Measurements from ENCODE around the gene B3GALT4.

Gene B3GALT4

GRCh38 chr6:33289784-33290315 lies 12.9 kb downstream of the B3GALT4 start:
- no peak for DNase-seq
- WGBS (ENCODE audit: extremely low coverage, insufficient coverage, low lambda C conversion rate), result no CpG with 5 or more reads among the region's 14 CpGs

DNA sequence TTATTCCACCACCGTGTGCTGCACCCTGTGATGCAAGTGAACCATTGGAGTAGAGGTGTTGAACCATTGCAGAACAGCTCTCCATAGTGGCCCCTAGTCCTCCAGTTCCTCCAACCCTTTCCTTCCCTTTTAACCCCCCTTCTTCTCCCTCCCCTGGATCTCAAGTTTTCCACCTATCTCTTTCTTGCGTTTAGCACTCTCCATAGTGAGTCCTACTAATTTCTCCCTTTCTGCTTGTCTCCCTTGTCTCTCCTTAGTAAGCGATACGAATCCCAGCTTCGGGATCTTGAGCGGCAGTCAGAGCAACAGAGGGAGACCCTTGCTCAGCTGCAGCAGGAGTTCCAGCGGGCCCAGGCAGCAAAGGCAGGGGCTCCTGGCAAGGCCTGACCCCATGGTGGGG lies 13.5 kb downstream of the B3GALT4 start:
- Histone ChIP-seq H2BK15ac (replicated peaks; ENCODE audit: low read depth) (no peak overlapping the region), H3K56ac (ENCODE audit: low read length) (peak overlapping the region; percentile 90), H3K18ac (ENCODE audit: low read length) (no peak overlapping the region), H3K36me3 (ENCODE audit: control insufficient read depth, insufficient read depth, low read length) (peaks cover 3% of the 10 kb centered on the region), H3K4me1 (ENCODE audit: control insufficient read depth, low read depth, low read length) (no peaks in the 10 kb centered on the region), H3K4ac (ENCODE audit: low read depth, low read length) (no peak overlapping the region), H2BK5ac (ENCODE audit: low read length) (no peak overlapping the region), H3K27me3 (ENCODE audit: insufficient read depth, low read length, poor library complexity) (no peaks in the 10 kb centered on the region), H3K4me2 (ENCODE audit: low read length) (peak overlapping the region; percentile 87), H3K4me3 (ENCODE audit: low read length) (no peak overlapping the region), H3K79me1 (ENCODE audit: low read length) (peaks cover 22% of the 10 kb centered on the region), H4K8ac (ENCODE audit: low read depth, low read length) (no peak overlapping the region), H2BK120ac (ENCODE audit: low read depth, low read length) (no peak overlapping the region), H3K27ac (ENCODE audit: low read depth, low read length) (no peak overlapping the region), H3K9ac (ENCODE audit: low read length) (peak overlapping the region; percentile 85), H3K79me2 (ENCODE audit: control insufficient read depth, insufficient read depth, low read length) (peaks cover 19% of the 10 kb centered on the region), H2AK5ac (ENCODE audit: low read length) (no peak overlapping the region), H4K5ac (ENCODE audit: low read length) (no peak overlapping the region), H3K23ac (ENCODE audit: low read length) (no peak overlapping the region)
- DNase-seq, result no peak
- WGBS (ENCODE audit: extremely low coverage, insufficient coverage, low lambda C conversion rate), result no CpG with 5 or more reads among the region's 7 CpGs

More at GRCh38 chr6:33289784-33290315, 12.9 kb downstream of the B3GALT4 start:
- no peak overlapping the region for H3K18ac ChIP-seq (ENCODE audit: low read length)
- H3K9ac ChIP-seq (ENCODE audit: low read length), result peak overlapping the region; percentile 85
- no peak overlapping the region for H2AK5ac ChIP-seq (ENCODE audit: low read length)
- no peak overlapping the region for H2BK120ac ChIP-seq (ENCODE audit: low read depth, low read length)
- H3K56ac ChIP-seq (ENCODE audit: low read length), result peak overlapping the region; percentile 90
- no peak overlapping the region for H3K27ac ChIP-seq (ENCODE audit: low read depth, low read length)
- no peaks in the 10 kb centered on the region for H3K27me3 ChIP-seq (ENCODE audit: insufficient read depth, low read length, poor library complexity)
- peaks cover 3% of the 10 kb centered on the region for H3K36me3 ChIP-seq (ENCODE audit: control insufficient read depth, insufficient read depth, low read length)
- peak overlapping the region; percentile 87 for H3K4me2 ChIP-seq (ENCODE audit: low read length)
- H3K23ac ChIP-seq (ENCODE audit: low read length), result no peak overlapping the region
- no peak overlapping the region for H4K8ac ChIP-seq (ENCODE audit: low read depth, low read length)
- peaks cover 19% of the 10 kb centered on the region for H3K79me2 ChIP-seq (ENCODE audit: control insufficient read depth, insufficient read depth, low read length)
- H3K4ac ChIP-seq (ENCODE audit: low read depth, low read length), result peak overlapping the region; percentile 81
- peaks cover 22% of the 10 kb centered on the region for H3K79me1 ChIP-seq (ENCODE audit: low read length)
- H4K5ac ChIP-seq (ENCODE audit: low read length), result no peak overlapping the region
- no peaks in the 10 kb centered on the region for H3K4me1 ChIP-seq (ENCODE audit: control insufficient read depth, low read depth, low read length)
- peak overlapping the region; percentile 81 for H3K4me3 ChIP-seq (ENCODE audit: low read length)
- H2BK15ac ChIP-seq (replicated peaks; ENCODE audit: low read depth), result no peak overlapping the region
- no peak overlapping the region for H2BK5ac ChIP-seq (ENCODE audit: low read length)

GRCh38 chr6:33292996-33293682 lies 16.2 kb downstream of the B3GALT4 start:
- Histone ChIP-seq H3K56ac (ENCODE audit: low read length) (no peak overlapping the region), H4K8ac (ENCODE audit: low read depth, low read length) (no peak overlapping the region), H2AK5ac (ENCODE audit: low read length) (no peak overlapping the region), H2BK120ac (ENCODE audit: low read depth, low read length) (no peak overlapping the region), H3K36me3 (ENCODE audit: control insufficient read depth, insufficient read depth, low read length) (peaks cover 2% of the 10 kb centered on the region), H3K4ac (ENCODE audit: low read depth, low read length) (no peak overlapping the region), H3K27me3 (ENCODE audit: insufficient read depth, low read length, poor library complexity) (no peaks in the 10 kb centered on the region), H4K5ac (ENCODE audit: low read length) (no peak overlapping the region), H2BK5ac (ENCODE audit: low read length) (no peak overlapping the region), H3K4me3 (ENCODE audit: low read length) (no peak overlapping the region), H2BK15ac (replicated peaks; ENCODE audit: low read depth) (no peak overlapping the region), H3K9ac (ENCODE audit: low read length) (no peak overlapping the region), H3K79me2 (ENCODE audit: control insufficient read depth, insufficient read depth, low read length) (peaks cover 20% of the 10 kb centered on the region), H3K23ac (ENCODE audit: low read length) (no peak overlapping the region), H3K4me1 (ENCODE audit: control insufficient read depth, low read depth, low read length) (no peaks in the 10 kb centered on the region), H3K18ac (ENCODE audit: low read length) (no peak overlapping the region), H3K4me2 (ENCODE audit: low read length) (no peak overlapping the region), H3K79me1 (ENCODE audit: low read length) (peaks cover 21% of the 10 kb centered on the region), H3K27ac (ENCODE audit: low read depth, low read length) (no peak overlapping the region)
- no peak for DNase-seq
- WGBS (ENCODE audit: extremely low coverage, insufficient coverage, low lambda C conversion rate), result no CpG with 5 or more reads among the region's 16 CpGs

DNA sequence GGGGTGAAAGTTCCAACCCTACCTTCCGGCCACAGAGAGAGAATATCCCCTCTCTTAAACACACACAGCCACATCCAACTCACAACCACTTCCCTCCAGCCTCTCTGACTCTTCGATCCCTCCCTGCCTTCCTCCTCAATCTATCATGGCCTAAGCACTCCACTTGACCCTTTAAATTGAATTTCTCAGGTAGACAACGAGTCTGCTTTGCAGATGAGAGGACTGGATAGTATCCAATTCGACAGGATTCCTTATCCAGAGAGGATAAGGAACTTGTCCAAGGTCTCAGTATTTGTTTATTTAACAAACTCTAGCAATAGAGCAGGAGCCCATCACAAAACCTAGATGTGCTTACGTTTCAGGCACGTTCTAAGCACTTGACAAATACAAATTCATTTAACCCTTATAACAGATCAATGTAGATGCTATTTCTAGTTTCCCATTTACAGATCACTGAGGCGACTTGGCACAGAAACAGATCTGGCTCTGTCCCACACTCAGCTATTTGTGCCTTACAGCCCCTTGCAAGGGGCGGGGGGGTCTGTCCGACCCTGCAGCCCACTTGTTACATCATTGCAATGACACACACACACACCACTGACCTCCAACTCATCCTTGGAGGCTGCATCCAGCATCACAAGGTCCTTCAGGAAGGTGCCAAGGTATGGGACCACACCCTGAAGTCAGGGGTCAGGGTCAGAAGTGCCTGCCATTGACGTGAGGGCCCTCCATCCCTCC lies 17.3 kb downstream of the B3GALT4 start:
- Histone ChIP-seq H3K27ac (ENCODE audit: low read depth, low read length) (no peak overlapping the region), H3K79me1 (ENCODE audit: low read length) (peaks cover 18% of the 10 kb centered on the region), H3K4ac (ENCODE audit: low read depth, low read length) (no peak overlapping the region), H3K36me3 (ENCODE audit: control insufficient read depth, insufficient read depth, low read length) (peaks cover 2% of the 10 kb centered on the region), H3K79me2 (ENCODE audit: control insufficient read depth, insufficient read depth, low read length) (peaks cover 13% of the 10 kb centered on the region), H3K23ac (ENCODE audit: low read length) (no peak overlapping the region), H3K56ac (ENCODE audit: low read length) (no peak overlapping the region), H4K8ac (ENCODE audit: low read depth, low read length) (no peak overlapping the region), H3K27me3 (ENCODE audit: insufficient read depth, low read length, poor library complexity) (no peaks in the 10 kb centered on the region), H3K18ac (ENCODE audit: low read length) (no peak overlapping the region), H3K4me1 (ENCODE audit: control insufficient read depth, low read depth, low read length) (no peaks in the 10 kb centered on the region), H4K5ac (ENCODE audit: low read length) (no peak overlapping the region), H2AK5ac (ENCODE audit: low read length) (no peak overlapping the region), H2BK120ac (ENCODE audit: low read depth, low read length) (no peak overlapping the region), H3K4me3 (ENCODE audit: low read length) (no peak overlapping the region), H3K9ac (ENCODE audit: low read length) (no peak overlapping the region), H3K4me2 (ENCODE audit: low read length) (no peak overlapping the region), H2BK5ac (ENCODE audit: low read length) (no peak overlapping the region), H2BK15ac (replicated peaks; ENCODE audit: low read depth) (no peak overlapping the region)
- DNase-seq, result no peak
- WGBS (ENCODE audit: extremely low coverage, insufficient coverage, low lambda C conversion rate), result no CpG with 5 or more reads among the region's 10 CpGs

- no peak overlapping the region for H3K4me3 ChIP-seq (ENCODE audit: low read length)
Measured at GRCh38 chr6:33295621-33296369, 18.9 kb downstream of the B3GALT4 start.

More at GRCh38 chr6:33295621-33296369, 18.9 kb downstream of the B3GALT4 start:
- Histone ChIP-seq H3K56ac (ENCODE audit: low read length) (no peak overlapping the region), H3K79me1 (ENCODE audit: low read length) (peaks cover 9% of the 10 kb centered on the region), H2BK5ac (ENCODE audit: low read length) (no peak overlapping the region), H3K4me1 (ENCODE audit: control insufficient read depth, low read depth, low read length) (no peaks in the 10 kb centered on the region), H2AK5ac (ENCODE audit: low read length) (no peak overlapping the region), H3K4me2 (ENCODE audit: low read length) (no peak overlapping the region), H3K23ac (ENCODE audit: low read length) (no peak overlapping the region), H3K9ac (ENCODE audit: low read length) (no peak overlapping the region), H3K4ac (ENCODE audit: low read depth, low read length) (no peak overlapping the region), H3K27ac (ENCODE audit: low read depth, low read length) (no peak overlapping the region), H3K27me3 (ENCODE audit: insufficient read depth, low read length, poor library complexity) (no peaks in the 10 kb centered on the region), H2BK15ac (replicated peaks; ENCODE audit: low read depth) (no peak overlapping the region), H3K79me2 (ENCODE audit: control insufficient read depth, insufficient read depth, low read length) (peaks cover 8% of the 10 kb centered on the region), H4K5ac (ENCODE audit: low read length) (no peak overlapping the region), H3K18ac (ENCODE audit: low read length) (no peak overlapping the region), H3K36me3 (ENCODE audit: control insufficient read depth, insufficient read depth, low read length) (peaks cover 2% of the 10 kb centered on the region), H2BK120ac (ENCODE audit: low read depth, low read length) (no peak overlapping the region), H4K8ac (ENCODE audit: low read depth, low read length) (no peak overlapping the region)
- no CpG with 5 or more reads among the region's 15 CpGs for WGBS (ENCODE audit: extremely low coverage, insufficient coverage, low lambda C conversion rate)
- no peak for DNase-seq

All from mesendoderm (in vitro differentiated cells).